Neural progenitor cell (in vitro differentiated cells): Measurements from ENCODE around the gene S100PBP.

Experiments used
- EZH2 ChIP-seq: fragments of 200-600 bp; sonication (generic); IDR thresholded peaks from 2 replicates; pipeline ENCODE4 v1.6.1; 2017; ENCODE audit warnings: antibody characterized with exemption, mild to moderate bottlenecking, moderate library complexity
- TF ChIP-seq, protein P1 (sequence below): fragments of 200-600 bp; sonication (generic); IDR thresholded peaks from 2 replicates; pipeline ENCODE4 v1.5.1; 2017; ENCODE audit warnings: antibody characterized with exemption, mild to moderate bottlenecking

DNA sequence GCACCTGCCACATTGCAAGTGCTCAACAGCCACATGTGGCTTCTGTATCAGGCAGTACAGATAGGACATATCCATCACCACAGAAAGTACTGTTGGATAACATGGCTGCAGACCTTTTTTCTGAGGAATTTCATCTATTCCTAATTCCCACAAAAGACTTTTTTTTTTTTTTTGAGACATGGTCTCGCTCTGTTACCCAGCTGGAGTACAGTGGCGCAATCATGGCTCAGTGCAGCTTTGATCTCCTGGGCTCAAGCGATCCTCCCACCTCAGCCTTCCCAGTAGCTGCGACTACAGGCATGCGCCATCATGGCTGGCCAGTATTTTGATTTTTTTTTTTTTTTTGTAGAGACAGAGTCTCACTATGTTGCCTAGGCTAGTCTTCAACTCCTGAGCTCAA is 33.6 kb upstream of the S100PBP start:
- TF ChIP-seq, protein P1, sequence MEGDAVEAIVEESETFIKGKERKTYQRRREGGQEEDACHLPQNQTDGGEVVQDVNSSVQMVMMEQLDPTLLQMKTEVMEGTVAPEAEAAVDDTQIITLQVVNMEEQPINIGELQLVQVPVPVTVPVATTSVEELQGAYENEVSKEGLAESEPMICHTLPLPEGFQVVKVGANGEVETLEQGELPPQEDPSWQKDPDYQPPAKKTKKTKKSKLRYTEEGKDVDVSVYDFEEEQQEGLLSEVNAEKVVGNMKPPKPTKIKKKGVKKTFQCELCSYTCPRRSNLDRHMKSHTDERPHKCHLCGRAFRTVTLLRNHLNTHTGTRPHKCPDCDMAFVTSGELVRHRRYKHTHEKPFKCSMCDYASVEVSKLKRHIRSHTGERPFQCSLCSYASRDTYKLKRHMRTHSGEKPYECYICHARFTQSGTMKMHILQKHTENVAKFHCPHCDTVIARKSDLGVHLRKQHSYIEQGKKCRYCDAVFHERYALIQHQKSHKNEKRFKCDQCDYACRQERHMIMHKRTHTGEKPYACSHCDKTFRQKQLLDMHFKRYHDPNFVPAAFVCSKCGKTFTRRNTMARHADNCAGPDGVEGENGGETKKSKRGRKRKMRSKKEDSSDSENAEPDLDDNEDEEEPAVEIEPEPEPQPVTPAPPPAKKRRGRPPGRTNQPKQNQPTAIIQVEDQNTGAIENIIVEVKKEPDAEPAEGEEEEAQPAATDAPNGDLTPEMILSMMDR, result no peak
- TF ChIP-seq EZH2, result no peak
